ENCODE measurements around the gene RASA3. TPM values are rescaled to one million over a fixed set of nuclear protein-coding genes. Genes with fewer than 3 reads are reported as not detected.
"Not testable (repeated sequence)": the region's sequence is repeated elsewhere in the genome, so short reads cannot be mapped to it uniquely, and the experiment has no call there.

Gene RASA3
- total RNA-seq, 1 donor from 2014 or later, result 25.4 TPM

- peak in 1 of 2 donors; percentile 37 for DNase-seq (ENCODE audit: low read depth in 2 of 2)
Measured at GRCh38 chr13:114101358-114102130, 30.9 kb downstream of the RASA3 start.

- no peak for DNase-seq (ENCODE audit: low read depth in 2 of 2)
Measured at GRCh38 chr13:114100446-114101357, 31.7 kb downstream of the RASA3 start.

- no peak for DNase-seq (ENCODE audit: low read depth in 2 of 2)
Measured at GRCh38 chr13:114099918-114100445, 32.4 kb downstream of the RASA3 start.

- peak in 1 of 2 donors; percentile 38 for DNase-seq (ENCODE audit: low read depth in 2 of 2)
Measured at GRCh38 chr13:114099191-114099590, 33.2 kb downstream of the RASA3 start.

- DNase-seq (ENCODE audit: low read depth in 2 of 2), result not testable (repeated sequence)
Measured at GRCh38 chr13:114098689-114099056, 33.8 kb downstream of the RASA3 start.

- no peak for DNase-seq (ENCODE audit: low read depth in 2 of 2)
Measured at GRCh38 chr13:114097893-114098688, 34.3 kb downstream of the RASA3 start.

GRCh38 chr13:114097212-114097892, 35.1 kb downstream of the RASA3 start:
- no peak for DNase-seq (ENCODE audit: low read depth in 2 of 2)

- no peak for DNase-seq (ENCODE audit: low read depth in 2 of 2)
Measured at GRCh38 chr13:114096811-114097211, 35.6 kb downstream of the RASA3 start.

- DNase-seq (ENCODE audit: low read depth in 2 of 2), result no peak
Measured at GRCh38 chr13:114096031-114096485, 36.4 kb downstream of the RASA3 start.

- DNase-seq (ENCODE audit: low read depth in 2 of 2), result no peak
Measured at GRCh38 chr13:114095486-114095885, 36.9 kb downstream of the RASA3 start.

- no peak for DNase-seq (ENCODE audit: low read depth in 2 of 2)
Measured at GRCh38 chr13:114093118-114093517, 39.3 kb downstream of the RASA3 start.

- DNase-seq (ENCODE audit: low read depth in 2 of 2), result no peak
Measured at GRCh38 chr13:114092468-114092867, 40.0 kb downstream of the RASA3 start.

- no peak for DNase-seq (ENCODE audit: low read depth in 2 of 2)
Measured at GRCh38 chr13:114090476-114090875, 41.9 kb downstream of the RASA3 start.

GRCh38 chr13:114089751-114090400, 42.5 kb downstream of the RASA3 start:
- DNase-seq (ENCODE audit: low read depth in 2 of 2), result no peak

GRCh38 chr13:114089341-114089740, 43.1 kb downstream of the RASA3 start:
- DNase-seq (ENCODE audit: low read depth in 2 of 2), result no peak

- no peak for DNase-seq (ENCODE audit: low read depth in 2 of 2)
Measured at GRCh38 chr13:114088863-114089262, 43.6 kb downstream of the RASA3 start.

GRCh38 chr13:114088234-114088633, 44.2 kb downstream of the RASA3 start:
- DNase-seq (ENCODE audit: low read depth in 2 of 2), result no peak

- DNase-seq (ENCODE audit: low read depth in 2 of 2), result no peak
Measured at GRCh38 chr13:114087430-114087829, 45.0 kb downstream of the RASA3 start.

GRCh38 chr13:114082849-114083645, 49.4 kb downstream of the RASA3 start:
- no peak for DNase-seq (ENCODE audit: low read depth in 2 of 2)

Data from lung microvascular endothelial cell (primary cell).